HG02884 (cell line): ENCODE results near the gene SLC18A3.

Experiments used
- ATAC-seq: cut with Tn5 transposase; IDR thresholded peaks from one replicate; pipeline ENCODE4 v1.9.1; 2021; ENCODE audit warnings: mild to moderate bottlenecking, moderate library complexity; ENCODE audit not compliant: unreplicated experiment

The SLC18A3 gene

GRCh38 chr10:49610114-49610457 lies at the start of gene SLC18A3:
TSS of gene SLC18A3 (plus strand) at chr10:49610310. CDS start at chr10:49610741, 431 bp downstream.
- no peak for ATAC-seq

DNA sequence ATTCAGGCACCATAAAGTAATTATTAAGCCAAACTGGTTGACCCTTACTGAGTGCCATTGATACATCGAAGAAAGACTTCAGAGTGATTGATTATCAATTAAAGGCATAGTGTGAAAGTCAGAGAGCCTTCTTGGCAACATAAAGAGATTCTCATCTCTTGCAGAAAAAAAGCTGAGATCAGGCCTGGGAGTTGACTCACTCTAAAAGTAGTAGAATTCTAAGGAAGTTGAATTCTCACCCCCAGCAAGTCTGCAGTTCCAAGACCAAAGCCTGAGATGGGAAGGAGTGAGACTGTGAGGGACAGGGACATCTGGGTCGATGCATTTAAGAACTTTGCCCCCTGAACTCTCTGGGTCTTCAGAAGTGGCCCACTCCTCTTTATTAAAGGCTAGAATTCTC lies 49.6 kb upstream of the SLC18A3 start:
- ATAC-seq: no peak

- no peak for ATAC-seq
These were observed 47.2 kb upstream of the SLC18A3 start for GRCh38 chr10:49562893-49563292.

DNA sequence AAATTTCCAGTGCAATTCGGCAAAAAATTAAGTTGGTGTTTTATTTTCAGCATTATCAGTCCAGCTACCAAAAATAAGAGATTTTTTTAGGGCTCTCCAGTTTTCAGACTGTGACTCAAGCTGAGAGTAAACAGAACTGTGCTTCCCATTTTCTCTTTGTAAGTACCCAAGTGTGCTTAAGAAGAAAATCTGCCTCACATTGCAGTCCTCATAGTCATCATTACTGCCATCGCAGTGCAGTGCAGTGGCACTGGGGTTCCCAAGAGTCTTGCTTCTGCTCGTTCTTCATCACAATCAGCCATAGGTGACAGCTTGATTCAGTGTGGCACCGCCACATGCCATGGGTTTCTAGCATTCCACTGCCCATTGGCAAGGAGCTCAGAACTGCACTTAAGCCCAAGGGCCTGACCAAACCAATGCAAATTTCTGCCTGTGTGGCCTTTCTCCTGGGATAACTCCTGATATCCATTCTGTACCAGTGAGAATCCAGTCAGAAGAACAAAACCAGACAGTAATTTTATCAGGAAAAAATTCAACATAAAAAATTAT lies 45.6 kb upstream of the SLC18A3 start:
- ATAC-seq: no peak

- ATAC-seq: peak; percentile 8
These were observed 42.3 kb upstream of the SLC18A3 start for GRCh38 chr10:49567810-49568209.

- ATAC-seq: peak; percentile 78
These were observed 41.9 kb upstream of the SLC18A3 start for GRCh38 chr10:49568235-49568634.

DNA sequence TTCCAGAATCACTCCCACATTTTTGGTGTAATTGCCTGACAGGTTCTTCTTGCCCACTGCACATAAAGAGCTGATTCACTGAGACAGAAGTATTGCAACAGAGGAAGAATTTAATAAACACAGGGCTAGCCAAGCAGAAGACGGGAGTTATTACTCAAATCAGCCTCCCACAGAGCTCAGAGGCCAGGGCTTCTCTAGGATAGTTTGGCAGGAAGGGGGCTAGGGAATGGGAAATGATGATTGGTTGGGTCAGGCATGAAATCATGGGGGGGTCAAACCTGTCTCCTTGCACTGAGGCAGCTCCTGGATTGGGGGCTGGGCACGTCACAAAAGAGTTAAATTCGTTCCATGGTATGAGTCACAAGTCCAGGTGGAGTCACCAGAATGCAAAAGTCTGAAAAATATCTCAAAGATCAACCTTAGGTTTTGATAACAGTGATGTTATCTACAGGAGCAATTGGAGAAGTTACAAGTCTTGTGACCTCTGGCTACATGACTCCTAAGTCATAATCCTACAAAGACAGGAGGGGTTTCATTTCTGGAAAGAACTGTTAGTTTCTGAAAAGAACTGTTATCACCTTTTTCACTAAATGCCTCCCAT lies 41.0 kb upstream of the SLC18A3 start:
- ATAC-seq: no peak

GRCh38 chr10:49571388-49571787 lies 38.7 kb upstream of the SLC18A3 start:
- ATAC-seq: no peak

GRCh38 chr10:49572594-49573114 lies 37.5 kb upstream of the SLC18A3 start:
- no peak for ATAC-seq

- no peak for ATAC-seq
These were observed 34.5 kb upstream of the SLC18A3 start for GRCh38 chr10:49575489-49576072.

DNA sequence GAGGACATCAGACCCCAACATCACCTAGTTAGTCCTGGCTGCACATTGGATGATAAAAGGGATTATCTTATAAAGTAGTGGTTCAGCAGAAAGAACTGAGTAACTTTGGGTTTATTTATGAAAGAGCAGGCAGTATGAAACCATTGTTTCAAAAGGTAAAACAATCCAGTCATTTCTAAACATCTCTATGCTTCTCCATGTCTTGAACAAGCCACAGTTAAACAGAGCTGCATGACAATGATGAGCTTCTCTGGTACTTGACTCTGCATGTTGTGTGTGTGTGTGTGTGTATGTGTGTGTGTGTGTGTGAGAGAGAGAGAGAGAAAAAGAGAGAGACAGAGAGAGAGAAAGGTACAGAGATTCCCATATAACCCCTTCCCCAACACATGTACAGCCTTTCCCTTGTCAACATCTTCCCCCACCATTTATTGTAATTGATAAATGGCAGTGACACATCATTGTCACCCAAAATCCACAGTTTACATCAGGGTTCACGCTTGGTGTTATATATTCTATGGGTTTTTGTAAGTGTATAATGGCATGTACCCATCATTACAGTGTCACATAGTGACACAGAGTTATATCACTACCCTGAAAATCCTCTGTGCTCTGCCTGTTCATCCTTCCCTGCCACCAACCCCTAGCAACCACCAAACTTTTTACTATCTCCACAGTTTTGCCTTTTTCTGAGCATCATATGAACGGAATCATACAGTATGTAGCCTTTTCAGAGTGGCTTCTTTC lies 32.8 kb upstream of the SLC18A3 start:
- ATAC-seq: no peak

DNA sequence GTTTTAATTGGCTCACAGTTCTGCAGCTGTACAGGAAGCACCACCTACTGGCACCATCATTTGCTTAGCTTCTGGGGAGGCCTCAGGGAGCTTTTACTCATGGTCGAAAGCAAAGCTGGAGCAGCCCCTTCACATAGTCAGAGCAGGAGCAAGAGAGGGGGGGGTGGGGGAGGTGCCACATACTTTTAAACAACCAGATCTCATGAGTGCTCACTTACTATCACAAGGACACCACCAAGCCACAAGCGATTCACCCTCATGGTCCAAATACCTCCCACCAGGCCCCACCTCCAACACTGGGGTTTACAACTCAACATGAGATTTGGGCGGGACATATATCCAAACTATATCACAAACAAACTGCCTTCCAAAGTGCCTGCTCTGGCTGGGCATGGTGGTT lies 31.7 kb upstream of the SLC18A3 start:
- ATAC-seq: no peak

GRCh38 chr10:49579621-49580020 lies 30.5 kb upstream of the SLC18A3 start:
- no peak for ATAC-seq

- ATAC-seq: no peak
These were observed 24.7 kb upstream of the SLC18A3 start for GRCh38 chr10:49585387-49585786.

GRCh38 chr10:49587981-49588380 lies 22.1 kb upstream of the SLC18A3 start:
- ATAC-seq: no peak

DNA sequence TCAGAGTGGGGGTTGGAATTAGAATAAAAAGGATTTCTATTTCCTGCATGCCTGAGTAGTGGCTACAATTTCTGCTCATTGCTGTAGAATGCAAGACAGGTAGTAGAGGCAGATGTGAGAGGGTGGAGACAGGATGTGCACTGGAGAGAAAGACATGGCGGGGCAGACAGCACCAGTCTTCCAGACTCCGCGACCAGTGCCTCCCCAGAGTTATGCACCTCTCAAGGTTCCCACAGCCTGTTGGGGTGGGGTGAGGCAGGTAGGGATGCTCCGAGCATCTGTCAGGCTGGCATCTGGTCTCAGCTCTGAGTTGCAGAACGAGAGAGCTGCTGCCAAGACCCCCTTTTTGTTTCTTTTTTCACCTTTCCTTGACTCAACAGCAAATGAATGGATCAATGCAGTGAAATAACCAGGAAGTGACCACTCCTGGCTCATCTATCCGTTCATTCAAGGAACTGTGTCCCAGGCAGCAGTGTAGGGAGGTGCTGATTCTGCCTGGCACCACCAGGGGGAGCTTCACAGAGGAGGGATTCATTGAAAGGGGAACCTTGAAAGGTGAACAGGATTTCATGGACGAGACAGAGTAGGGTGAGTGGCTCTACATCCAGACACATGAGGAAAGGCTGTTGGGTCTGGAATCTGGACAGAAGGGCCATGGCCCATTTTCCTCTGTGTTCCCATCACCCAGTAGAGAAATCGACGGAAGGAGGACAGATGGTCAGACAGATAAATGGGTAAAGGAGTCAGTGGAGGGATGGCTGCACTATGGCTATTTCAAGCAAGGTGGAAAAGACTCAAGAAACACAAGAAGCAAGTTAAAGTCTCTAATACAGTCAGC lies 17.2 kb upstream of the SLC18A3 start:
- no peak for ATAC-seq

GRCh38 chr10:49593564-49593875 lies 16.6 kb upstream of the SLC18A3 start:
- no peak for ATAC-seq

GRCh38 chr10:49593998-49594397 lies 16.1 kb upstream of the SLC18A3 start:
- no peak for ATAC-seq

- no peak for ATAC-seq
These were observed 15.5 kb upstream of the SLC18A3 start for GRCh38 chr10:49594594-49594993.

DNA sequence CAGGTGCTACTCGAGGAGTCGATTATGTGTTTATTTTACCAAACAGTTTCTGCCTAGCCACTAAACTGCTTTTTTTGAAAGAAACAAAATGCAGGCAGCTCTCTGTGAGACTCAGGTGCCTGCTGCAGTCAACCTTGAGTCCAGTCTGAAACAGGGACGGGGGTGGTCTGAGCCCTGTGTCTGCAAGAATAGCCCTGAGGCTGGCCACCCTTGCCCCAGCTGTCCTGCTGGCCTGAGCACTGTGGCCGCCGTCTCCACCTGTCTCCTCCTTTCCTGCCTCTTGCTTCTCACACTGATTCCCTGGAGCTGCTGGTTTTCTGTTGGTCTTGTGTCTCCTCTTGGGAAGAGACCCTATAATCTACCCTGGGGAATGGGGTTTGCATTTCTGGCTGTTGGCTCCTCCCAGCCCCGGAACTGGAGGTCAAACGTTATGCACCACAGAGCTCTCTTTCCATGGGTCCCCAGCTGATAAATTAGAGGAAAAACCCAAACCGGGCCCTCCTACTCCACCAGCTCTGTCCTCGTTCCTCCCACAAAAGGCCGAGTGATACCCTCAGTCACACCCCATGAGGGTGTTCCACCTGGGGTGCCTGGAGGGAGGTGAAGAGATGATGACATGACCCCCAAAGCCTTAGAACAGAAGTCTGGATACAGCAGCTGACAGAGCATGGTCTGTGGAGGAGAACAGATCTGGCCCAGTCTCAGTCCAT lies 15.0 kb upstream of the SLC18A3 start:
- ATAC-seq: no peak
